ENCODE data around the gene CACNB2. TPM values are rescaled to one million over a fixed set of nuclear protein-coding genes. Genes with fewer than 3 reads are reported as not detected.
A peak's percentile ranks its signal among the peaks of the same experiment; 100 is the strongest.

Gene CACNB2
- total and polyA plus RNA-seq, 4 donors, result 0.90 to 23.9 (median 3.7) TPM

- WGBS, 2 donors, result 79 to 96% methylated on average over 1 of the region's 1 CpG
- Histone ChIP-seq H3K27ac (ENCODE audit: low read depth in 1 of 2, low read length in 1 of 2) (no peak overlapping the region), H3K9me3 (ENCODE audit: control insufficient read depth in 4 of 4, insufficient read depth in 3 of 4, low read length in 3 of 4) (peaks cover 0 to 3% (median 0%) of the 10 kb centered on the region in 4 donors), H3K4me3 (no peak overlapping the region), H3K27me3 (ENCODE audit: control insufficient read depth in 3 of 3, insufficient read depth in 3 of 3, low read length in 2 of 3) (peaks cover 0 to 11% (median 0%) of the 10 kb centered on the region in 3 donors), H3K36me3 (ENCODE audit: control insufficient read depth in 4 of 4, insufficient read depth in 4 of 4, low read length in 4 of 4) (no peaks in the 10 kb centered on the region), H3K9ac (ENCODE audit: insufficient read depth in 1 of 2, low read length in 2 of 2) (no peak overlapping the region), H3K4me1 (ENCODE audit: control insufficient read depth in 5 of 5, insufficient read depth in 5 of 5, low read length in 5 of 5) (peaks cover 0 to 45% (median 12%) of the 10 kb centered on the region in 5 donors)
- DNase-seq, result no peak
- no peak for TF ChIP-seq CTCF (IDR thresholded peaks at IDR 0.05; ENCODE audit: control extremely low read depth, extremely low read depth)
- no peak for ATAC-seq (ENCODE audit: insufficient read depth, low FRiP score)
Observed at GRCh38 chr10:18144396-18144795, 4.2 kb downstream of the CACNB2 start.

- 48 to 50% methylated on average over 6 of the region's 6 CpGs for WGBS, 2 donors
- Histone ChIP-seq H3K4me1 (ENCODE audit: control insufficient read depth in 5 of 5, insufficient read depth in 5 of 5, low read length in 5 of 5) (peaks cover 0 to 46% (median 12%) of the 10 kb centered on the region in 5 donors), H3K4me3 (no peak overlapping the region), H3K36me3 (ENCODE audit: control insufficient read depth in 4 of 4, insufficient read depth in 4 of 4, low read length in 4 of 4) (no peaks in the 10 kb centered on the region), H3K27me3 (ENCODE audit: control insufficient read depth in 3 of 3, insufficient read depth in 3 of 3, low read length in 2 of 3) (peaks cover 0 to 8% (median 0%) of the 10 kb centered on the region in 3 donors), H3K9me3 (ENCODE audit: control insufficient read depth in 4 of 4, insufficient read depth in 3 of 4, low read length in 3 of 4) (peaks cover 0 to 3% (median 0%) of the 10 kb centered on the region in 4 donors), H3K9ac (ENCODE audit: insufficient read depth in 1 of 2, low read length in 2 of 2) (no peak overlapping the region), H3K27ac (ENCODE audit: low read depth in 1 of 2, low read length in 1 of 2) (peak overlapping the region in 1 of 2 donors; percentile 9)
- no peak for TF ChIP-seq CTCF (IDR thresholded peaks at IDR 0.05; ENCODE audit: control extremely low read depth, extremely low read depth)
- ATAC-seq (ENCODE audit: insufficient read depth, low FRiP score) (no peak), DNase-seq (peak; percentile 69 to 71 (median 70))
Observed at GRCh38 chr10:18144928-18145327, 4.7 kb downstream of the CACNB2 start.

GRCh38 chr10:18145652-18146051 lies 5.4 kb downstream of the CACNB2 start:
- H3K4me3 ChIP-seq, result no peak overlapping the region
- H3K36me3 ChIP-seq (ENCODE audit: control insufficient read depth in 4 of 4, insufficient read depth in 4 of 4, low read length in 4 of 4), result no peaks in the 10 kb centered on the region
- H3K4me1 ChIP-seq (ENCODE audit: control insufficient read depth in 5 of 5, insufficient read depth in 5 of 5, low read length in 5 of 5), result peaks cover 0 to 46% (median 12%) of the 10 kb centered on the region in 5 donors
- no peak for ATAC-seq (ENCODE audit: insufficient read depth, low FRiP score)
- H3K9ac ChIP-seq (ENCODE audit: insufficient read depth in 1 of 2, low read length in 2 of 2), result no peak overlapping the region
- H3K27ac ChIP-seq (ENCODE audit: low read depth in 1 of 2, low read length in 1 of 2), result no peak overlapping the region
- TF ChIP-seq CTCF (IDR thresholded peaks at IDR 0.05; ENCODE audit: control extremely low read depth, extremely low read depth), result no peak
- peak in 2 of 3 donors; percentile 48 to 54 for DNase-seq
- H3K9me3 ChIP-seq (ENCODE audit: control insufficient read depth in 4 of 4, insufficient read depth in 3 of 4, low read length in 3 of 4), result no peaks in the 10 kb centered on the region
- 35 to 42% methylated on average over 2 of the region's 2 CpGs for WGBS, 2 donors
- peaks cover 0 to under 1% (median 0%) of the 10 kb centered on the region in 3 donors for H3K27me3 ChIP-seq (ENCODE audit: control insufficient read depth in 3 of 3, insufficient read depth in 3 of 3, low read length in 2 of 3)

Measured in lung (tissue), 12 donors.